SK-N-SH (cell line): ENCODE measurements around the gene BTAF1. TPM values are rescaled to one million over a fixed set of nuclear protein-coding genes. Genes with fewer than 3 reads are reported as not detected.

ENCODE experiments used
- CTCF ChIA-PET: fragments of 300-600, 350-600 bp; formaldehyde crosslinking; extraction: SDS; loops from one replicate; lab custom pipeline; 2021; lab: Yijun Ruan, JAX
- POLR2A ChIA-PET: fragments of 350-600 bp; sonication (Branson Sonifier 250); formaldehyde crosslinking; extraction: SDS; loops from one replicate; lab custom pipeline; 2020; ENCODE audit warnings: antibody characterized with exemption, inconsistent platforms; lab: Yijun Ruan, JAX
- DNase-seq: peaks from one replicate; pipeline ENCODE4 v3.0.0; 2012
- H2AFZ ChIP-seq: fragments of 200-600 bp; sonication (generic); 2 replicates; pipeline ENCODE4 v1.8.1; 2016; ENCODE audit warnings: antibody characterized with exemption, mild to moderate bottlenecking, low read depth
- H3F3A ChIP-seq: fragments of 200-600 bp; sonication (generic); replicated peaks from 2 replicates; pipeline ENCODE3; 2016; ENCODE audit warnings: antibody characterized with exemption, mild to moderate bottlenecking; ENCODE audit not compliant: insufficient read depth
- H3K27ac ChIP-seq, 2 experiments: fragments of 200-500 bp in 1 of 2; fragments of 200-600 bp in 1 of 2; sonication (Bioruptor generic) in 1 of 2; sonication (generic), shearing (Covaris generic) in 1 of 2; 2 replicates each; pipeline versions ENCODE4 v1.5.1 to v1.6.1; 2014 to 2016; ENCODE audit warnings: low read depth in 2 of 2, inconsistent platforms in 1 of 2, low read length in 1 of 2, mild to moderate bottlenecking in 1 of 2, mixed read lengths in 1 of 2
- H3K27me3 ChIP-seq: fragments of 200-600 bp; sonication (generic), shearing (Covaris generic); 2 replicates; pipeline ENCODE4 v1.6.1; 2016; ENCODE audit warnings: mixed run types; ENCODE audit not compliant: insufficient read depth
- H3K36me3 ChIP-seq, 2 experiments: fragments of 200-500 bp in 1 of 2; fragments of 200-600 bp in 1 of 2; sonication (Bioruptor generic) in 1 of 2; sonication (generic) in 1 of 2; replicated peaks in 1 of 2; 2 replicates each; pipeline versions ENCODE3 to v1.5.1; 2014 to 2016; ENCODE audit warnings: low read length in 1 of 2, mild to moderate bottlenecking in 1 of 2; ENCODE audit not compliant: insufficient read depth in 2 of 2, control insufficient read depth in 1 of 2
- H3K4me1 ChIP-seq, 2 experiments: fragments of 200-500 bp in 1 of 2; fragments of 200-600 bp in 1 of 2; sonication (Bioruptor generic) in 1 of 2; sonication (generic), shearing (Covaris generic) in 1 of 2; 2 replicates each; pipeline versions ENCODE4 v1.5.1 to v1.6.1; 2014 to 2016; ENCODE audit warnings: low read depth in 1 of 2, low read length in 1 of 2, mixed run types in 1 of 2; ENCODE audit not compliant: insufficient read depth in 2 of 2, control insufficient read depth in 1 of 2
- H3K4me2 ChIP-seq: fragments of 200-600 bp; sonication (generic), shearing (Covaris generic); 2 replicates; pipeline ENCODE4 v1.6.1; 2017; ENCODE audit warnings: mixed run types
- H3K4me3 ChIP-seq, 2 experiments: fragments of 200-500 bp in 1 of 2; fragments of 200-600 bp in 1 of 2; sonication (Bioruptor generic) in 1 of 2; sonication (generic), shearing (Covaris generic) in 1 of 2; 2 replicates each; pipeline versions ENCODE4 v1.5.1 to v1.8.1; 2014 to 2016; ENCODE audit warnings: low read depth in 2 of 2, inconsistent platforms in 1 of 2, low read length in 1 of 2, mild to moderate bottlenecking in 1 of 2, mixed read lengths in 1 of 2, moderate library complexity in 1 of 2
- H3K79me2 ChIP-seq: fragments of 200-600 bp; sonication (generic); 2 replicates; pipeline ENCODE4 v1.8.1; 2017; ENCODE audit warnings: mild to moderate bottlenecking; ENCODE audit not compliant: insufficient read depth
- H3K9ac ChIP-seq: fragments of 200-600 bp; sonication (generic); 2 replicates; pipeline ENCODE4 v1.6.1; 2017; ENCODE audit warnings: mixed run types
- H3K9me2 ChIP-seq: fragments of 200-600 bp; sonication (generic); 2 replicates; pipeline ENCODE4 v1.6.1; 2017; ENCODE audit warnings: mixed run types
- H3K9me3 ChIP-seq: fragments of 200-600 bp; sonication (generic); 2 replicates; pipeline ENCODE4 v1.6.1; 2017; ENCODE audit warnings: mixed run types, mild to moderate bottlenecking, moderate library complexity
- H4K20me1 ChIP-seq: fragments of 200-600 bp; sonication (generic); 2 replicates; pipeline ENCODE4 v1.6.1; 2017; ENCODE audit warnings: mild to moderate bottlenecking, mixed run types; ENCODE audit not compliant: insufficient read depth
- FOXJ3 ChIP-seq: sonication (generic); formaldehyde crosslinking; IDR thresholded peaks from 2 replicates; pipeline ENCODE4 v1.5.1; 2020; ENCODE audit warnings: mild to moderate bottlenecking, missing genetic modification reagents
- FOXM1 ChIP-seq: IDR thresholded peaks from 2 replicates; pipeline ENCODE4 v1.4.0; 2012; ENCODE audit warnings: low read depth, mild to moderate bottlenecking
- MEF2A ChIP-seq: IDR thresholded peaks from 2 replicates; pipeline ENCODE4 v1.4.0; 2012; ENCODE audit warnings: low read depth, borderline replicate concordance
- POLR2AphosphoS5 ChIP-seq: IDR thresholded peaks from 2 replicates; pipeline ENCODE4 v1.6.1; 2012; ENCODE audit warnings: low read depth, low read length
- RAD21 ChIP-seq: IDR thresholded peaks from 2 replicates; pipeline ENCODE4 v1.6.1; 2012; ENCODE audit warnings: mild to moderate bottlenecking, low read length
- RCOR1 ChIP-seq: fragments of 150-350 bp; IDR thresholded peaks from 2 replicates; pipeline ENCODE4 v1.6.1; 2017; ENCODE audit warnings: antibody characterized with exemption, low read length
- RXRA ChIP-seq: IDR thresholded peaks from 2 replicates; pipeline ENCODE4 v1.4.0; 2012; ENCODE audit warnings: low read depth, mild to moderate bottlenecking, borderline replicate concordance
- TCF12 ChIP-seq: IDR thresholded peaks from 2 replicates; pipeline ENCODE4 v1.4.0; 2012
- polyA plus RNA-seq, 3 experiments: library from polyadenylated mRNA; depleted of rRNA; stranded (reverse); fragments of >200 nt; gene quantifications; 2 replicates each; pipeline ENCODE4 v1.2.3, GENCODE V29; 2012
- TF ChIP-seq, protein P1 (sequence below): IDR thresholded peaks from 2 replicates; pipeline ENCODE4; 2012
- TF ChIP-seq, protein P2 (sequence below): IDR thresholded peaks from 2 replicates; pipeline ENCODE4 v1.4.0; 2012; ENCODE audit warnings: low read depth, borderline replicate concordance
- TF ChIP-seq, protein P3 (sequence below): IDR thresholded peaks from 2 replicates; pipeline ENCODE4 v1.6.1; 2012; ENCODE audit warnings: mild to moderate bottlenecking, low read depth, low read length, moderate library complexity
- TF ChIP-seq, protein P4 (sequence below): fragments of 200-600 bp; sonication (generic); IDR thresholded peaks from 2 replicates; pipeline ENCODE4 v1.6.1; 2017; ENCODE audit warnings: antibody characterized with exemption, mild to moderate bottlenecking, moderate library complexity
- TF ChIP-seq, protein P5 (sequence below): IDR thresholded peaks from 2 replicates; pipeline ENCODE4 v1.4.0; 2012; ENCODE audit warnings: low read depth
- TF ChIP-seq, protein P6 (sequence below): fragments of 150-350 bp; IDR thresholded peaks from 2 replicates; pipeline ENCODE4 v1.6.1; 2017; ENCODE audit warnings: antibody characterized with exemption, low read length, low read depth, borderline replicate concordance
- TF ChIP-seq, protein P7 (sequence below): IDR thresholded peaks from 2 replicates; pipeline ENCODE4 v1.4.0; 2012; ENCODE audit warnings: low read depth, borderline replicate concordance

The BTAF1 gene
- polyA plus RNA-seq, 1 of the 3 experiments (the other 2 are of a cell fraction): 9.8 TPM

DNA sequence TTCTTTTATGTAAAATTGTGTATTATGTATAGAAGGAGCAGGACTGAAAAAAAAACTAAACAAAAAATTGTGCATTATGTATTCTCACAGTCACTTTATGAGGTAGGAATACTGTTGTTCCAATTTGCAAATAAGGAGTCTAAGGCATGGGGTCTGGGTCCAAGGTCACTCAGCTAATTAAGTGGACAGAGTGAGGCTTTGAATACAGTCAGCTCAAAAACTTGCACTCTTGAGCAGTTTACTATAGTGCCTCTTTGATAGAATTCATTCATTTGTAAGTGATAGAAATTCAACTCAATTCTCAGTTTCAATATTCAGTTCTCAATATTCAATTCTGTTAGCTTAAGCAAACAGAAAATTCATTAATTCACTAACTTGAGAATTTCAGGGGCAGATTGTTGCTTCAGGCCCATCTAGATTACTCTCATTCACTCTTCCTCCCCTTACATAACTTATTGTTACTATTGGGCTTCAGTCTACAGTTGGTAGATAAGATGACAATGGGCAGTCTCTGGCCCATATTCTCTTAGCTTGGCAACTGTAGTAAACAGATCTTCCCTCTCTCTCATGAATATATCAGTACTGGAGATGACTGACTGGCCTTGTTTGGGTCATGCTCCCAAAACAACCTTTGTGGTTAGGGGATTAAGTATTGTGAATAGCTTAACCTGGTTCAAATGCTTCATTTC is 86.6 kb downstream of the BTAF1 start:
- H3K27me3 ChIP-seq: no peaks in the 10 kb centered on the region
- no peak overlapping the region for H2AFZ ChIP-seq
- no peaks in the 10 kb centered on the region for H3K9me3 ChIP-seq
- H3K9ac ChIP-seq: no peak overlapping the region
- no peaks in the 10 kb centered on the region for H4K20me1 ChIP-seq
- no peaks in the 10 kb centered on the region for H3K4me1 ChIP-seq
- H3K9me2 ChIP-seq: no peaks in the 10 kb centered on the region
- H3K4me3 ChIP-seq: no peak overlapping the region
- TF ChIP-seq FOXM1: no peak
- TF ChIP-seq, protein P1, sequence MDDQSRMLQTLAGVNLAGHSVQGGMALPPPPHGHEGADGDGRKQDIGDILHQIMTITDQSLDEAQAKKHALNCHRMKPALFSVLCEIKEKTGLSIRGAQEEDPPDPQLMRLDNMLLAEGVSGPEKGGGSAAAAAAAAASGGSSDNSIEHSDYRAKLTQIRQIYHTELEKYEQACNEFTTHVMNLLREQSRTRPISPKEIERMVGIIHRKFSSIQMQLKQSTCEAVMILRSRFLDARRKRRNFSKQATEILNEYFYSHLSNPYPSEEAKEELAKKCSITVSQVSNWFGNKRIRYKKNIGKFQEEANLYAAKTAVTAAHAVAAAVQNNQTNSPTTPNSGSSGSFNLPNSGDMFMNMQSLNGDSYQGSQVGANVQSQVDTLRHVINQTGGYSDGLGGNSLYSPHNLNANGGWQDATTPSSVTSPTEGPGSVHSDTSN: no peak
- TF ChIP-seq, protein P2, sequence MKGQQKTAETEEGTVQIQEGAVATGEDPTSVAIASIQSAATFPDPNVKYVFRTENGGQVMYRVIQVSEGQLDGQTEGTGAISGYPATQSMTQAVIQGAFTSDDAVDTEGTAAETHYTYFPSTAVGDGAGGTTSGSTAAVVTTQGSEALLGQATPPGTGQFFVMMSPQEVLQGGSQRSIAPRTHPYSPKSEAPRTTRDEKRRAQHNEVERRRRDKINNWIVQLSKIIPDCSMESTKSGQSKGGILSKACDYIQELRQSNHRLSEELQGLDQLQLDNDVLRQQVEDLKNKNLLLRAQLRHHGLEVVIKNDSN: no peak
- TF ChIP-seq POLR2AphosphoS5: no peak
- no peak for TF ChIP-seq FOXJ3 (CRISPR knock-in tag)
- TF ChIP-seq, protein P3, sequence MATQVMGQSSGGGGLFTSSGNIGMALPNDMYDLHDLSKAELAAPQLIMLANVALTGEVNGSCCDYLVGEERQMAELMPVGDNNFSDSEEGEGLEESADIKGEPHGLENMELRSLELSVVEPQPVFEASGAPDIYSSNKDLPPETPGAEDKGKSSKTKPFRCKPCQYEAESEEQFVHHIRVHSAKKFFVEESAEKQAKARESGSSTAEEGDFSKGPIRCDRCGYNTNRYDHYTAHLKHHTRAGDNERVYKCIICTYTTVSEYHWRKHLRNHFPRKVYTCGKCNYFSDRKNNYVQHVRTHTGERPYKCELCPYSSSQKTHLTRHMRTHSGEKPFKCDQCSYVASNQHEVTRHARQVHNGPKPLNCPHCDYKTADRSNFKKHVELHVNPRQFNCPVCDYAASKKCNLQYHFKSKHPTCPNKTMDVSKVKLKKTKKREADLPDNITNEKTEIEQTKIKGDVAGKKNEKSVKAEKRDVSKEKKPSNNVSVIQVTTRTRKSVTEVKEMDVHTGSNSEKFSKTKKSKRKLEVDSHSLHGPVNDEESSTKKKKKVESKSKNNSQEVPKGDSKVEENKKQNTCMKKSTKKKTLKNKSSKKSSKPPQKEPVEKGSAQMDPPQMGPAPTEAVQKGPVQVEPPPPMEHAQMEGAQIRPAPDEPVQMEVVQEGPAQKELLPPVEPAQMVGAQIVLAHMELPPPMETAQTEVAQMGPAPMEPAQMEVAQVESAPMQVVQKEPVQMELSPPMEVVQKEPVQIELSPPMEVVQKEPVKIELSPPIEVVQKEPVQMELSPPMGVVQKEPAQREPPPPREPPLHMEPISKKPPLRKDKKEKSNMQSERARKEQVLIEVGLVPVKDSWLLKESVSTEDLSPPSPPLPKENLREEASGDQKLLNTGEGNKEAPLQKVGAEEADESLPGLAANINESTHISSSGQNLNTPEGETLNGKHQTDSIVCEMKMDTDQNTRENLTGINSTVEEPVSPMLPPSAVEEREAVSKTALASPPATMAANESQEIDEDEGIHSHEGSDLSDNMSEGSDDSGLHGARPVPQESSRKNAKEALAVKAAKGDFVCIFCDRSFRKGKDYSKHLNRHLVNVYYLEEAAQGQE: no peak
- no peak for TF ChIP-seq RXRA
- no peak for TF ChIP-seq MEF2A
- TF ChIP-seq, protein P4, sequence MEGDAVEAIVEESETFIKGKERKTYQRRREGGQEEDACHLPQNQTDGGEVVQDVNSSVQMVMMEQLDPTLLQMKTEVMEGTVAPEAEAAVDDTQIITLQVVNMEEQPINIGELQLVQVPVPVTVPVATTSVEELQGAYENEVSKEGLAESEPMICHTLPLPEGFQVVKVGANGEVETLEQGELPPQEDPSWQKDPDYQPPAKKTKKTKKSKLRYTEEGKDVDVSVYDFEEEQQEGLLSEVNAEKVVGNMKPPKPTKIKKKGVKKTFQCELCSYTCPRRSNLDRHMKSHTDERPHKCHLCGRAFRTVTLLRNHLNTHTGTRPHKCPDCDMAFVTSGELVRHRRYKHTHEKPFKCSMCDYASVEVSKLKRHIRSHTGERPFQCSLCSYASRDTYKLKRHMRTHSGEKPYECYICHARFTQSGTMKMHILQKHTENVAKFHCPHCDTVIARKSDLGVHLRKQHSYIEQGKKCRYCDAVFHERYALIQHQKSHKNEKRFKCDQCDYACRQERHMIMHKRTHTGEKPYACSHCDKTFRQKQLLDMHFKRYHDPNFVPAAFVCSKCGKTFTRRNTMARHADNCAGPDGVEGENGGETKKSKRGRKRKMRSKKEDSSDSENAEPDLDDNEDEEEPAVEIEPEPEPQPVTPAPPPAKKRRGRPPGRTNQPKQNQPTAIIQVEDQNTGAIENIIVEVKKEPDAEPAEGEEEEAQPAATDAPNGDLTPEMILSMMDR: no peak
- no peak for TF ChIP-seq RAD21
- no peak for TF ChIP-seq RCOR1
- TF ChIP-seq, protein P5, sequence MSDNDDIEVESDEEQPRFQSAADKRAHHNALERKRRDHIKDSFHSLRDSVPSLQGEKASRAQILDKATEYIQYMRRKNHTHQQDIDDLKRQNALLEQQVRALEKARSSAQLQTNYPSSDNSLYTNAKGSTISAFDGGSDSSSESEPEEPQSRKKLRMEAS: no peak
- TF ChIP-seq, protein P6, sequence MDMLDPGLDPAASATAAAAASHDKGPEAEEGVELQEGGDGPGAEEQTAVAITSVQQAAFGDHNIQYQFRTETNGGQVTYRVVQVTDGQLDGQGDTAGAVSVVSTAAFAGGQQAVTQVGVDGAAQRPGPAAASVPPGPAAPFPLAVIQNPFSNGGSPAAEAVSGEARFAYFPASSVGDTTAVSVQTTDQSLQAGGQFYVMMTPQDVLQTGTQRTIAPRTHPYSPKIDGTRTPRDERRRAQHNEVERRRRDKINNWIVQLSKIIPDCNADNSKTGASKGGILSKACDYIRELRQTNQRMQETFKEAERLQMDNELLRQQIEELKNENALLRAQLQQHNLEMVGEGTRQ: no peak
- TF ChIP-seq TCF12: no peak
- TF ChIP-seq, protein P7, sequence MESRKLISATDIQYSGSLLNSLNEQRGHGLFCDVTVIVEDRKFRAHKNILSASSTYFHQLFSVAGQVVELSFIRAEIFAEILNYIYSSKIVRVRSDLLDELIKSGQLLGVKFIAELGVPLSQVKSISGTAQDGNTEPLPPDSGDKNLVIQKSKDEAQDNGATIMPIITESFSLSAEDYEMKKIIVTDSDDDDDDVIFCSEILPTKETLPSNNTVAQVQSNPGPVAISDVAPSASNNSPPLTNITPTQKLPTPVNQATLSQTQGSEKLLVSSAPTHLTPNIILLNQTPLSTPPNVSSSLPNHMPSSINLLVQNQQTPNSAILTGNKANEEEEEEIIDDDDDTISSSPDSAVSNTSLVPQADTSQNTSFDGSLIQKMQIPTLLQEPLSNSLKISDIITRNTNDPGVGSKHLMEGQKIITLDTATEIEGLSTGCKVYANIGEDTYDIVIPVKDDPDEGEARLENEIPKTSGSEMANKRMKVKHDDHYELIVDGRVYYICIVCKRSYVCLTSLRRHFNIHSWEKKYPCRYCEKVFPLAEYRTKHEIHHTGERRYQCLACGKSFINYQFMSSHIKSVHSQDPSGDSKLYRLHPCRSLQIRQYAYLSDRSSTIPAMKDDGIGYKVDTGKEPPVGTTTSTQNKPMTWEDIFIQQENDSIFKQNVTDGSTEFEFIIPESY: no peak
- H3F3A ChIP-seq: peaks cover 12% of the 10 kb centered on the region
- H3K27ac ChIP-seq: no peak overlapping the region
- no peak for DNase-seq
- POLR2A ChIA-PET: no interaction called here
- H3K36me3 ChIP-seq: peaks cover 41% of the 10 kb centered on the region in 2 experiments
- no peak overlapping the region for H3K4me2 ChIP-seq
- H3K79me2 ChIP-seq: no peaks in the 10 kb centered on the region
- CTCF ChIA-PET: interaction anchor here (0.7 to 1.1 kb wide), 2 partner anchors 10 to 78 kb away, joined by 3 to 4 read pairs; no protein-coding TSS in a partner anchor
